HepG2 (cell line): ENCODE measurements around the gene LTA. TPM values are rescaled to one million over a fixed set of nuclear protein-coding genes. Genes with fewer than 3 reads are reported as not detected.

Experiments
- MAX ChIP-seq: IDR thresholded peaks from 2 replicates; pipeline ENCODE4 v1.6.1; 2012; ENCODE audit warnings: inconsistent platforms
- NFKB2 ChIP-seq: sonication (generic); formaldehyde crosslinking; IDR thresholded peaks from 2 replicates; pipeline ENCODE4 v1.4.0; 2020; ENCODE audit warnings: missing genetic modification reagents, borderline replicate concordance
- PAF1 ChIP-seq: IDR thresholded peaks from 2 replicates; pipeline ENCODE4 v1.6.1; 2016; ENCODE audit warnings: missing genetic modification reagents, missing compliant biosample characterization
- PRDM10 ChIP-seq: sonication (generic); formaldehyde crosslinking; IDR thresholded peaks from 2 replicates; pipeline ENCODE4 v1.4.0; 2020; ENCODE audit warnings: low read depth, missing genetic modification reagents
- ZBTB43 ChIP-seq: sonication (generic); formaldehyde crosslinking; conservative IDR thresholded peaks from 2 replicates; pipeline ENCODE4 v1.4.0; 2020; ENCODE audit warnings: missing genetic modification reagents
- ZFYVE20 ChIP-seq: sonication (generic); formaldehyde crosslinking; IDR thresholded peaks from 2 replicates; pipeline ENCODE4 v1.8.0; 2023; ENCODE audit warnings: low read depth, mild to moderate bottlenecking, moderate library complexity, missing genetic modification reagents, borderline replicate concordance
- ZNF260 ChIP-seq: sonication (generic); formaldehyde crosslinking; IDR thresholded peaks from 2 replicates; pipeline ENCODE4 v1.4.0; 2020; ENCODE audit warnings: missing genetic modification reagents, low read depth, mild to moderate bottlenecking, borderline replicate concordance
- ZNF280D ChIP-seq: sonication (generic); formaldehyde crosslinking; IDR thresholded peaks from 2 replicates; pipeline ENCODE4 v1.5.1; 2020; ENCODE audit warnings: mild to moderate bottlenecking, missing genetic modification reagents
- ZNF33A ChIP-seq: sonication (generic); formaldehyde crosslinking; IDR thresholded peaks from 2 replicates; pipeline ENCODE4 v1.5.1; 2020; ENCODE audit warnings: missing genetic modification reagents, mild to moderate bottlenecking, moderate library complexity, borderline replicate concordance
- ZNF550 ChIP-seq: sonication (generic); formaldehyde crosslinking; IDR thresholded peaks from 2 replicates; pipeline ENCODE4 v1.4.0; 2020; ENCODE audit warnings: mild to moderate bottlenecking, missing genetic modification reagents, borderline replicate concordance
- ZNF564 ChIP-seq: sonication (generic); formaldehyde crosslinking; IDR thresholded peaks from 2 replicates; pipeline ENCODE4 v1.8.1; 2023; ENCODE audit warnings: mild to moderate bottlenecking, missing genetic modification reagents
- ZNF646 ChIP-seq: sonication (generic); formaldehyde crosslinking; IDR thresholded peaks from 2 replicates; pipeline ENCODE4 v1.9.0; 2021; ENCODE audit warnings: mild to moderate bottlenecking, missing genetic modification reagents
- polyA plus RNA-seq, 8 experiments: library from polyadenylated mRNA; depleted of rRNA in 3 of 8; stranded (reverse) in 7 of 8; unstranded in 1 of 8; fragments of >200 nt; fragmentation: Illumina TruSeq in 4 of 8; extraction: Trizol in 4 of 8; gene quantifications; 2 replicates each; pipeline versions ENCODE4 v1.2.1 to v1.2.3, GENCODE V29; 2011 to 2016; ENCODE audit warnings: low read depth in 4 of 8, missing spikeins in 1 of 8, mixed read lengths in 1 of 8; ENCODE audit not compliant: insufficient read depth in 1 of 8
- total RNA-seq, 5 experiments: library from RNA; depleted of rRNA; stranded (reverse); fragments of >200 nt; fragmentation: Illumina TruSeq; extraction: Trizol; gene quantifications; 2 replicates each; pipeline ENCODE4 v1.2.3, GENCODE V29; 2016; ENCODE audit warnings: low read depth in 1 of 5

LTA gene
- total and polyA plus RNA-seq, 2 of the 13 experiments (the other 11 are each of a cell fraction or from before 2014, with no cell fraction given) = 0.09 TPM; not detected in 1

GRCh38 chr6:31619805-31620585, 47.9 kb downstream of the LTA start (continued):
- TF ChIP-seq ZNF646 (no peak), ZNF260 (no peak), ZNF550 (CRISPR knock-in tag) (no peak), MAX (peak; percentile 97), ZBTB43 (CRISPR knock-in tag) (peak; percentile 78), NFKB2 (CRISPR knock-in tag) (peak; percentile 96), ZNF280D (CRISPR knock-in tag) (peak; percentile 60; the same call in 1 of the 2 replicates), PRDM10 (no peak), ZNF564 (CRISPR knock-in tag) (peak; percentile 73), PAF1 (no peak), ZFYVE20 (no peak), ZNF33A (CRISPR knock-in tag) (no peak)
